NCI-H510A treated with DMSO at 0.1 percent for 48 hours (cell line): ENCODE measurements around the gene BHLHE23.

Source experiments
- DNase-seq: peaks from one replicate; lab custom pipeline; 2025; lab: John Stamatoyannopoulos, UW

BHLHE23 gene

DNA sequence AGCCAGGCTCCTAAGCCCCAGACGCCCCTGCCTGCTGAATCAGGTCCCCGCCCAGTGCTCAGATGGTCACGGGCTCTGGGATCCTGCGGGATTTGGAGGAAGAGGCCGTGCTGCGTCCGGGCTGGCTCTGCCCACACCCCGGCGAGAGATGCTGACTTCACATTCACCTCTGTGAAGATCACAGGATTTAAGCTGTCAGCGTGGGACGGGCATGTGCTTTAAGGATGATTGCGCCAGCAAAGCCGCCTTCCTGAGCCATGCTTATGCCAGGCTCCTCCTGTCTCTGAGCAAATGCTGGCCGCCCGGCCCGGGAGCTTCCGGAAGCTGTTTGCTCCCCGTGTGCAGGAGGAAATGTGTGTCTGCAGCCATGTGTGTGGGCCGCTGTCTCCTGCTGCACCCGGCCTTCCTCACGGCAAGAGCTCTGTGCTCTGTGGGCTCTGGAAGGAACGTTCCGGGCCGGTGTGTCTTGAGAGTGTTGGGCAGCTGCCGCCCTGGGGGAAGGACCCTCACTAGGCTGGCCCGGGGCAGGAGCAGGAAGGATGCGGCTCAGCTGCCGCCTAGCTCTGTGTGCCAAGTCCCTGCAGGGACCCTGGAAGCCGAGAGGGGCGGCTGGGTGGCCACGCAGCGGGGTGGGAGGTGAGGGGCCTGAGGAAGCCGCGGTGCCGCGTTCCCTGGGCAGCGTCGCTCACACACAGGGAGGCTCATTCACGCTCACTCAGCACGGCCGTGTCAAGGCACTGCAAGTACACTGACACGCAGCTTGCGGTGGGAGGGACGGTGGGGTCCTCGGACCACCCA, 19.0 kb upstream of the BHLHE23 start:
- DNase-seq = no peak

DNA sequence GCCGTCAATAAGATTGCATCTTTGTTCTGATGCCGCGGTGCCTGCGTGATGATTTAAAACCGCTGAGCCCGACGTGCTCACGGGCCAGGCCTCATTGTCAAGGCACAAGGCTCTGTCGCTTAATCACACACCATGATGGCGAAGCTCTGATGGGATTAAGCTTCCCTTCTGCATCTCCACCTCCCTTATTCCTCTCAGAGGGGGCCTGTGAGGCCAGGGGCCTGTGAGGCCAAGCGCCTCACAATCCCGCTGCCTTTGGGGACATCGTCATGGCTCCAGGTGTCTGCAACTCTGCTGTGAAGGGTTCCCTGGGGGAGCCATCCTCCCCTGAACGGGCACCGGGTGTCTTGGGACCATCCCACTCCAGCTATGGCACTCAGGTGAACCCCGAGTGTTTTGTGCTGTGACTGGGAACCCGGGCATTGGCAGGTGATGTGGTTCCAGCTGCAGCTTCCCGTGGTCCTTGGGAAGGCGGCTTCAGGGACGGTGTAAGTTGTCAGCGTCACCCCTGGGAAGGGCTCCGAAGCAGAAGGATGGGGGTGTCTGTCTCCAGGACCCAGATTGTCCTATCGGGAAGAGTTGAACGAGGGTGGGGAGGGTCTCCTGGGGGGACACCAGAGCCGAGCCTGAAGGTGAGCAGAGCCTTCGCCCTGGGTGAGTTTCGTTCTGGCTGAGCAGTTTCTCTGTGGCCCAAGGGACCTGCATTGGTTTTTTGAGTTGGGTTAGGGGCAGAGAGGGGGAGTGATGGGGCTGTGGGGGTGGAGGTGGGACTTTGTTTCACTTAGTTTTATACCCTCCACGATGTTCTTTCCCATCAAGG, 18.0 kb upstream of the BHLHE23 start:
- no peak for DNase-seq

DNA sequence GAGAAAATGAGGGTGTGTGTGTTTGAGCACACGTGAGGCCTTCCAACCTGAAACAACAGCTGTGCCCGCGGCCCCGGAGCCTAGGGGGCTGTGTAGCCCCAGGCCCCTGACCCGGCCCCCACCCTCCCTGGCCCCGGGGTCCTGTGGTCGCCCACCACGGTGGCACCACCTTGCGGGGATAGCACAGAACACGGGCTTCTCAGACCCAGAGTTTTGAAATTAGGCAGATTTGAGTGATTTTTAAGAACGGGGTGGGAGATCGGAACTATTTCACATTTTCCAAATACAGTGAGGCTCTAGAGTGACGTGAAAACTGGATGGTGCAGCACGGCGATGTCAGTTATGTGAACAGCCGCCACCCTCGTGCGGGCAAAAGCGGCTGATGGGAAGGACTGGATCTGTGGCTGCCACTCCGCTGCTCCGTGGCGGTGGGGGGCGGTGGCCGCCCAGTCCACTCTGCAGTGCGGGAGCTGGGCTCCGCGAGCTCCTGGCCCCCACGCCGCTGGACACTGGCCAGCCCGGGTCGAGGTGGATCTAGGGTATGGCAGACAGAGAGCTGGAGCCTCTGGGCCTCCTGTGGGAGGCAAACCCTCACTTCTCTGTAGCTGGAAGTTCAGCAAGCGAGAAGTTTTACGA, 17.3 kb upstream of the BHLHE23 start:
- no peak for DNase-seq

DNA sequence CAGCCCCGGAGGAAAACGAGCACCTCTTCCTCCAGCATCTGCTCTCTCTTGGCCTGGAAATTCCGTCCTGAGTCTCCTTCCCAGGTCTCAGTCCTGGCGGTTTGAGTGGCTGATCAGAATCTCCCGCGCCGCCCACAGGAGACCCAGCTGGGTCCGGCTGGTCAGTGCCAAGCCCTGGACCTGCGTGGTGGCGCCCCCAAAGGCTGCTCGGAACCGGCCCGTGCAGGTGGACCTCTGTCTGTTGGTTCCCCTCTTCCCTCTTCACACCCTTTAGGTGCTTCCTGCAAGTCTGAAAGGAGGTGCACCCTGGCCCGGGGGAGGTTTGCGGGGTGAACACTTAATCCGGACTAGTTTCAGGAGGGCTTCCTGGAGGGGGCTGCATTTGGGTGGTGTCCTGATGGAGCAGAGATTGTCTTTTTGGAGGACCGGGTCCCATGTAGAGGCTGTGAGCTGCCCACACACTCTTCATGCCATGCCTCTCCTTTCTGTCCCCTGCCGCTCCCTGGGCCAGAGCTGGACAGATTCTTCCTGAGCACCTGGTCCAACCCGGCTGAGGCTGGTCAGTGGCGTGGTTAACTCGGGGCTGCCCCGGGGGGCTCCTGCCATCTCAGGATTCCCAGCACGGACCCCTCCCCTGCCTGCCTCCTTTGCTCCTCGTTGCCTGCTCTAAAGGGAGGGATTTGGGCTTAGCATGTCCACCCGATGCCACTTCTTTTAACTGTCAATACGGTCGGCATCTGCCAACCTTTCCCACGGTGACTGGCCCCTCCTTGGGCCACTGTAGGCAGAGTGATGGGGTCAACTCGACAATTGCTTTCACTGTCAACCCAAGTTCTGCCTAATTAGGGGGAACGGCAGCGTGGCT, 16.5 kb upstream of the BHLHE23 start:
- DNase-seq = no peak

DNA sequence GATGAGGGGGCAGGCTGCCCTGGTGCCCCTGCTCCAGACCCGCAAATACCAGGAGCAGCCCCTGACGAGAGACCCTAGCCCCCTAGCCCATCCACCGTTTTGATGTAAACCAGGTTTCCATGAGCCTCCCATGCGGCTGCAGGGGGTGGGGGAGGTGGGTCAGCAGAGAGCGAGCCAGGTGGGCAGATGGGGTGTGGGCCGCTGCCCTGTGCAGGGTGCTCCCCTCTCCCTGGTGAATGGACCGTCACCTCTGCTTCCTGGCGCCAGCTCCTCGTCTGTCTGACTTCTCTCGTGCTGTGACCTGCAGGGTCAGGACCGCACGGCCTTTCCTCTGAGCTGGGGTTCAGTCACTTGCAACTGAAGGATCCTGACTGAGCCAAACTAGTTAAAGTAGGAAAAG, 15.7 kb upstream of the BHLHE23 start:
- DNase-seq = no peak

DNA sequence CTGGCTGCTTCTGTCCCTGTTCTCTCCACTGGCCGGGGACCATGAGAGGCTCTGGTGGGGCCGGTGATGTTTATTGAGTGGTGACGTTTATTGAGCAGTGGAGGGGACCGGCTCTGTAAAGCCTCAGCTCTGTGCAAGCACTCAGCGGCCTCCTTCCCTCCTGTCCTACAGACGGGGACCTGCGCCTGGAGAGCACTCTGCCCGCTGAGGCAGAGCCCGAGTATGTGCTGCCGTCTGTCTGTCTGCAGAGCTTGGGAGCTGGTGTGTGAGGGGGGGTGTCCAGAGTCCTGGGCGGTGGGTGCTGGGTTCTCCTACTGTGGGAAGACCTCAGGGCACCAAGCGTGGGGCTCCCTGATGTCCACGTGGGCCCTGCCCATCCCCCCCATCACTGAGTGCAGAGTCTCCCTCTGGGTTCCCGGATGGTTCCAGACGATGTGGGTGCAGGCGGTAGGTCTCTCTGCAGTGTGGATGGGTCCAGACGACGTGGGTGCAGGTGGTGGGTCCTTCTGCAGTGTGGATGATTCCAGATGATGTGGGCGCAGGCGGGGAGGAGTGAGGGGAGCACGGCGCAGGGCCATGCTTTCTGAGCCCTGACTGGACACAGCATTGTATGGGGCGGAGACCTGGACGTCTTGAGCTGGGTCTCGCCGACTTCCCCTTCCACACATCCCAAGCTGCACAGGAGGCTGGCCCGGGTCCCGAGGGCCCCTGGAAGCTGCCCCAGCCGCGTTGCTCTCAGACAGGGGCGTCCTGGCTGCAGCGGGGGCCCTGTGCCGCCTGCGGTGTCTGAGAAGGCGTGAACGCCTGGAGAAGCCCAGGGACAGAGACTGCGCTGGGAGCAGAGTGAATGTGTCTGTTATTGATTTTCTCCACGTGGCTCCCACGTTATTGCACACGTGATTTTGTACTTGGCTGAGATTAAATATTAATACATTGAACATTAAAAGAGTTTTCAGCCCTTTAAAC, 14.9 kb upstream of the BHLHE23 start:
- no peak for DNase-seq

DNA sequence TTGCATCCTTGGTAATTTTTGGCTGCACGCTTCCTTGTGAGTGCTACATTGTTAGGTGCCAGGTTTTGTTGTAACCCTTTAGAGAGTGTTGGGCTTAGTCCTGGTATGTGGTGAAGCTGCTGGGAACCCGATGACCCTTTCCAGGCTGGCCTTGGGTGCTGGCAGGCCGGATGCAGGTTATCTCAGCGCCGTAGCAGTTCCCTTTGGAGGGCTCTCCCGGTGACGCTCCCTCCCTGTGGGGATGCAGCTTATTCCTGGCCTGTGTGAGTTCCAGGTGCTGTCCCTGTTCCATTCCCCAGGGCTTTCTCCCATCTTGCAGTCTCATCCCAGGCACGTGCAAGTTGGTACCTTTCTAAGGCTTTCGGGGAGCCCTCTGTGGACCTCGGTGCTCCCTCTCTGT, 13.9 kb upstream of the BHLHE23 start:
- no peak for DNase-seq

DNA sequence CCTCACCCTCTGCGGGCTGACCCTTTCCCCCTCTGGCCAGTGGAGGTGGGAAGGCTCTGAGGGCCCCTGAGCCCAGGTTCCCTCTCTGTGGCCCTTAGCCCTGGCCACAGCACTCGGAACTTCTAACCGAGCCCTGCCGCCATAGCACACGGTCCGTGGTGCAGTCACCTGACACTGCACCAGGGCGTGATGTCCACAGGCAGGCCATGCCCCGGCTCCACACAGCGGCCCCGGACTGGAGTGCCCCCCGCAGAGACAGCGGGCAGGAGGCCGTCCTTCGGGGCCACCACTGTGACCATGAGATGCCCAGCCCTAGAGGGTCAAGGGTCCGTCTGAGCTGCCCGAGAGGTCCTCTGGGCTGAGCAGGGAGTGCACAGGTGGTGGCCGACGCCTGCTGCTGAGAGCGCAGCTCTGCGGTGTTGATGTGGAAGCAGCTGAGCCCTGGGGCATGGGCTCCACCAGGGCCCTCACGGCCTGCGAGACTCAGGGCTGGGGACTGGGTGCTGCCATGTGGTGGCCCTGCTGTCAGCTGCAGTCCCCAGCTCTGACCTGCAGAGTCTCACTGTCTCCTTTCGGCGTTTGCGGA, 11.2 kb upstream of the BHLHE23 start:
- no peak for DNase-seq

DNA sequence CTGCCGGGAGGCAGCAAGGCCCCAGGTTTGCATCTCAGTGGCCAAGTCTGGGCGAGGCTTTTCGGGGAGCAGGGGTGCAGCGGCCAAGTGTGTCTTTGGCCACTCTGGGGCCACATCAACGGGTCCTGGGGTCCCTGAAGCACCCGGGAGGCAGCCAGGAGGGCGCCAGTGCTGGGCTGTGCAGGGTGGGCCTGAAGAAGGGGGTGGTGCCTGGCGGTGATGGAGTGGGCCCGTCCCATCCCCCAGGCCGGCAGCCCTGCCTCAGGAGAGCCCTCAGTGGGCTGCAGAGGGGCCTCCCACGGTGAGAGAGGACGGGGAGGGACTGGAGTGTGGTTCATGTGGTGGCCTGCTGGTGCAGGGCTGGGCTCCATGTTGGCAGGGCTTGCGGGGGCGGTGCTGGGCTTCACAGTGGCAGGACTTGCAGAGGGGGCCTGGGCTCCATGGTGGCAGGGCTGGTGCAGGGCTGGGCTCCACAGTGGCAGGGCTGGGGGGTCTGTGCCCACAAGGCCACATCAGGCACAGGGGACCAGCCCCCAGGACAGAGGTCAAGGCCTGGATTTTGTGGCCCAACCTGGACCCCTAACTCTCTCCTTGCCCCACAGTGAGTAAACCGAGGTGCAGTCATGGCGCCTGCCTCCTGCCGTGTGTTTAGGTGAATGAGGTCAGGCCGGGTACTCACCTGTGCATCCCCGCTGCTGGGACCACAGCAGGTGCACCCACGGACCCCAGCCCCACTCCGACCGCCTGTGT, 10.5 kb upstream of the BHLHE23 start:
- no peak for DNase-seq

DNA sequence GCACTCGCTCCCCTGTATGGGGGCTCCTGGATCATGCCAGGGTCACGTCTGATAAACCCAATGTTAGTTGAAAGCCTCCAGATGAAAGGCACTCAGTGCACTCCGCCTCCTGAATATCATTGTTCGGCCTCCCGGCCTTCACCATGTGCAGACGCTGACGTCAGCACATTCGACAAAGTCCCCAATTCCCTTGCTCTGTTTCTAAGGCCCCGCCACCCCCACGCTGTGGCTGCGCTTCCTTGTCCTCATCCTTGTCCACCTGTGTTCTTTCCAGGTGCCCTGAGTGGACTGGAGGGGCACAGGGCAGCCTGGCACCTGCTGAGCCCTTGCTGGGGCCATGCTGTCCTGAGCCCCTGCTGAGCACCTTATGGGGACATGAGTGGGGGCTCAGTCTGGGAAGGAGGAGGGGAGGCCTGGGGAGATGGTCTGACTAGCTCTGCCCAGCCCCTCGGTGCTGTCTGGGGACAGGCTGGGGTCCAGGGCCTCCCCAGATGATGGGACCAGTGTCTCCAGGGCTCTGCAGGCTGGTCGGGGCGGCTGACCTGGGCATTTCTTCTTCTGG, 9.8 kb upstream of the BHLHE23 start:
- no peak for DNase-seq

DNA sequence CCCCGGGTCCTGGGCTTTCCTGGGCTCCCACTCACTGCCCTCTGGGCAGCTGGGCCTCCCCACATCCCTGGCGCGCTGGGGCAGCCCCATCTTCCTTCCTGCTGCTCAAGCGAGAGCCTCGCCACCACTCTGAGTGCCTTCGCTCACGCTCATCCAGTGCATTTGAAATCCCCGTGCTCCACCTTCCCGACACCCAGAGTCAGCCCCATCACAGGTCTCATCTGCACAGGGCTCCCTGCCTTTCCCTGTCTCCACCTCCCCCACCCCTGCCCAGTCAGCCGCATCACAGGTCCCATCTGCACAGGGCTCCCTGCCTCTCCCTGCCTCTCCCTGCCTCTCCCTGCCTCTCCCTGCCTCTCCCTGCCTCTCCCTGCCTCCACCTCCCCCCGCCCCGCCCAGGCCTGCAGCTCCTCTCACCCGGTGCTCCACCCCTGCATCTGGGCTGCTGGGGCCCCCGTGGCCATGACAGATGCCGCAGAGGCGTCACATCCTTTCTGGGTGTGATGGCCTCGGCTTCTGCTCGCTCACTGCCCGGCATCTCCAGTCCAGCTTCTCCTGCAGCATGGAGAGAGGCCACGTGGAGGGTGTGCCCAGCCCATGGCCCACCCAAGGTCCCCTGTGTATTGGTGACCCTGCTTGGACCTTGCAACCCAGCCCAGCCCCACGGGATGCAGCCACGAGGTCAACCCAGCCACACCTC, 9.0 kb upstream of the BHLHE23 start:
- DNase-seq = no peak

DNA sequence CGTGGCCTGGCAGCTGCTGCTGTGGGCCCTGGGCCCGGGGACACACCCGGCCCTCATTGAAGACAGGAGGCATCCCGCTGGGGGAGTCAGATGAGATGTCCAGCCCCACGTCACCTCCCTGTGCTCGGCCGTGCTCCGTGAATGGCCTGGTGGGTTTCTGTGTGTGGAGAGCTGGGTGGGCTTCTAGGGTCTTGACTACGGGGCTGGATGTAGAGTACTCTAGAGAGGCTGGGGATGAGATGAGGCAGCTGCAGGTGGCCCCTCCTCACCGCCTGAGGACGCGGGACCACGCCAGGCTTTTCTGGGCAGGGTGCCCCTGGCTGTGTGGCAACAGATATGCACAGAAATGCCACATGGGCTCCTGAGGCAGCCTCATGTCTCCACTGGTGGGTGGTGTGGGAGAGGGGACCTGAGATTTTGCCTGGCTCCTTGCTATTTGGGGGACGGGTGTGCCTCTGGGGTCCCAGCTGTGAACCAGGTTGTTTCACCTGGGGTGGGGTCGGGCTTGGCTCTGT, 8.4 kb upstream of the BHLHE23 start:
- DNase-seq = no peak

DNA sequence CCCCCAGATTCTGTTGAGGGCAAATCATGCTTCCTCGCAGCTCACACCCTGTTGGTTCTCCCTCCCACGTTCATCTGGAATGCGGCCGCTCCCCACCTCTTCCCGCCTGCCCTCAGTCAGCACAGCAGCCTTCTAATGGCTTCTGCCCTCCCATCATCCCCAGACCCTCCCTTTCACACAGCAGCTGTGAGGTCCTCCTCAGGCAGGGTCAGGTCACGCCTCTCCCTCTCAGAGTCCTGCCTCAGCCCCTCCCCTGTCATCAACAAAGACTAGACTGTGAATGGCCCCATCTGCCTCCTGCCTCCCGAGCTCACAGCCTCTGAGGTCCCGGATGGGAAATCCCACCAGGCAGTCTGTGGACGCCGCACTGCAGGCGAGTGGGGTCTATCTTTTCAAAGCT, 7.9 kb upstream of the BHLHE23 start:
- no peak for DNase-seq

DNA sequence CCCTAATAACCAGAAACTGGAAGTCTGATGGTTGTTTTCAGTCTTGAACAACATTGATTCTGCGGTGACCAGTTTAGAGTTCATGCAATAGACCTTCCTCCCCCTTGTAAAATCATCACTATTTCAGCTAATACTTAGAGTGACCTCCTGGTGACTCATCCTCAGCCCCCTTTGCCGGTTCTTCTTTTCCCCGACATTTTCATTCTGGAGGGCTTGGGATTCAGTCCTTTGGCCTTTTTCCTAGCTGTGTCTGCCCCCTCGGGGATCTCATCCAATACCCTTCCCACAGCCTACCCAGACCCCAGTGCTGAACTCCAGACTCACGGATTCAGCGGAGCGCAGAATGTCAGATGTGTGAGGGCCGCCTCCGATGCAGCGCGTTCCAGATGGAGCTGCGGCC, 7.5 kb upstream of the BHLHE23 start:
- no peak for DNase-seq

DNA sequence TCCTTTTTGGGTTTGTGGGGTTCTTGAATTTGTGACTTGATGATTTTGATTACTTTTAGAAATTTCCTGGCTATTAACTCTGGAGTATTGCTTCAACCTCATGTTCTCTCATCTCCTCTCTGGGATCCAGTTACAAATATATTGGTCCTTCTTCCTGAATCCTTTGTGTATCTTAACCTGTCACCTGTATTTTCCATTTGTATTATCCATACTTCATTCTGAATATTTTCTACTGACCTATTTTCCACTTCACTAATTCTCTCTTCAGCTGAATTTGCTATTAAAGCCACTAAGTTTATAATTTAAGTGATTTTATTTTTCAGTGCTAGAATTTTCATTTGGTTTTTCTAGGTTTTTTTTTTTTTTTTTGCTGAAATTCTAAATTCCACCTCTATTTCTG, 6.4 kb upstream of the BHLHE23 start:
- no peak for DNase-seq

DNA sequence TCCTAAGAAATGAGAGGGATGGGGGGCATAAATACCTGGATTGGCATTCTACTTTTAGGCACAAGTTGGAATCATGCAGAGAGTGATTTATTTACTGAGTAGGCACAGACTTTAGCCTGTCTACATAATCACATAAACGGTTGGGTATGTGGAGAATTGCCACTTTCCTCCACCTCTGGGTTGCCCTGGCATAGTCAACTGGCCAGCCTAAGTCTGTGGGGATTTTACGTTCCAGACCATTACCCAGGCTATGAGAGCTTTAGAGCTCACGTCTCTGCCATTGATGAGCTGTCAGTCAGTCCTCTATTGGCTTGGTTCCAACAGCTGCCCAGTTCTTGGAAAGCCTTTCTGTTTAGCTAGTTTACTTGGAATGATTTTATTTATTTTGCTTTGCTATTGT, 5.0 kb upstream of the BHLHE23 start:
- no peak for DNase-seq

DNA sequence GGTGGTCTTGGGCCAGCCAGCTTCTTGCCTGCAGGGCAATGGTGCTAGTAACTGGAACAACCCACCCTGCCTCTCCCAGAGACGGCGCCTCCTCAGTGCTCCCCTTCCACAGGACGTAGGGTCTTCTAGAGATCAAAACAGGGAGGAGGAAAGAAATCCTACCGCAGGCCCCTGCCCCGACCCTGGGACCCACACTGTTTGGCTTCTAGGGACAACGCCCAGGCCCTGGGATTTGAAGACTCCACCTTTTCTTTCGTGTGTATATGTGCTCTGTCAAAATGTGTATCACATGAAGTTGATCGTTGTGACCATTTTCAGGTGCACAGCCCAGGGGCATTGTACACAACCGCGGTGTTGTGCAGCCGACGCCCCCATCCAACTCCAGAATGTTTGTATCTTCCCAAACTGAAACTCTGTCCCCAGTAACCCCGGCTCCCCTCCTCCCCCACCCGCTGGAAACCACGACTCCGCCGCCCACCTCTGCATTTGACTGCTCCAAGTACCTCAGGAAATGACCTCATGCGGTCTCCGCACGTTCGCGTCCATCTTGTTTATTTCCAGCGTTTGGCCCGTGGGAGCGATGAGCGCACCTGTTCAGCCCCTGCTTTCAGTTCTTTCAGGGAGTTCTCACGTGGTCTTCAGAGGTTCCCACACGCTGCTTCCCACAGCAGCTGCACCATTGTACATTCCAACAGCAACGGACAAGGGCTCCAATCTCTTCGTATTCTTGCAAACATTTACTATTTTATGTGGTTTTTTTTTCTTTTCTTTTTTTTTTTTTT, 3.4 kb upstream of the BHLHE23 start:
- no peak for DNase-seq
